WTC11 (cell line): ENCODE measurements around the gene RASGEF1C.
"Not testable (repeated sequence)": the region's sequence is repeated elsewhere in the genome, so short reads cannot be mapped to it uniquely, and the experiment has no call there.

Experiments
- SP1 ChIP-seq: sonication (generic); formaldehyde crosslinking; conservative IDR thresholded peaks from 2 replicates; pipeline ENCODE4 v1.8.1; 2022; ENCODE audit warnings: missing genetic modification reagents
- TF ChIP-seq, protein P1 (sequence below): fragments of 200-600 bp; IDR thresholded peaks from 2 replicates; pipeline ENCODE4 v1.8.0; 2022; ENCODE audit warnings: antibody characterized with exemption
- TF ChIP-seq, protein P2 (sequence below): sonication (generic); formaldehyde crosslinking; IDR thresholded peaks from 2 replicates; pipeline ENCODE4 v1.8.1; 2022; ENCODE audit warnings: mild to moderate bottlenecking, missing genetic modification reagents, moderate library complexity, borderline replicate concordance
- TF ChIP-seq, protein P3 (sequence below): sonication (generic); formaldehyde crosslinking; IDR thresholded peaks from 2 replicates; pipeline ENCODE4 v1.8.0; 2022; ENCODE audit warnings: mild to moderate bottlenecking, missing genetic modification reagents
- TF ChIP-seq, protein P4 (sequence below): sonication (generic); formaldehyde crosslinking; IDR thresholded peaks from 2 replicates; pipeline ENCODE4 v1.8.1; 2023; ENCODE audit warnings: mild to moderate bottlenecking, missing genetic modification reagents, moderate library complexity

DNA sequence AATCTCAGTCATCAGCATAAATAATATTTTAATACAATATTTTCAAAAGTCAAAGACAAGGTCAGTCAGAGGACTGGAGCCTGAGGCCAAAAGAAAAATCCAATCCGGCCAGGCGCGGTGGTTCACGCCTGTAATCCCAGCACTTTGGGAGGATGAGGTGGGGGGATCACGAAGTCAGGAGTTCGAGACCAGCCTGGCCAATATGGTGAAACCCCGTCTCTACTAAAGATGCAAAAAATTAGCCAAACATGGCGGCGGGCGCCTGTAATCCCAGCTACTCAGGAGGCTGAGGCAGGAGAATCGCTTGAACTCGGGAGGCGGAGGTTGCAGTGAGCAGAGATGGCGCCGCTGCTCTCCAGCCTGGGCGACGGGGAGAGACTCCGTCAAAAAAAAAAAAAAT is 119.4 kb downstream of the RASGEF1C start:
- TF ChIP-seq, protein P1, sequence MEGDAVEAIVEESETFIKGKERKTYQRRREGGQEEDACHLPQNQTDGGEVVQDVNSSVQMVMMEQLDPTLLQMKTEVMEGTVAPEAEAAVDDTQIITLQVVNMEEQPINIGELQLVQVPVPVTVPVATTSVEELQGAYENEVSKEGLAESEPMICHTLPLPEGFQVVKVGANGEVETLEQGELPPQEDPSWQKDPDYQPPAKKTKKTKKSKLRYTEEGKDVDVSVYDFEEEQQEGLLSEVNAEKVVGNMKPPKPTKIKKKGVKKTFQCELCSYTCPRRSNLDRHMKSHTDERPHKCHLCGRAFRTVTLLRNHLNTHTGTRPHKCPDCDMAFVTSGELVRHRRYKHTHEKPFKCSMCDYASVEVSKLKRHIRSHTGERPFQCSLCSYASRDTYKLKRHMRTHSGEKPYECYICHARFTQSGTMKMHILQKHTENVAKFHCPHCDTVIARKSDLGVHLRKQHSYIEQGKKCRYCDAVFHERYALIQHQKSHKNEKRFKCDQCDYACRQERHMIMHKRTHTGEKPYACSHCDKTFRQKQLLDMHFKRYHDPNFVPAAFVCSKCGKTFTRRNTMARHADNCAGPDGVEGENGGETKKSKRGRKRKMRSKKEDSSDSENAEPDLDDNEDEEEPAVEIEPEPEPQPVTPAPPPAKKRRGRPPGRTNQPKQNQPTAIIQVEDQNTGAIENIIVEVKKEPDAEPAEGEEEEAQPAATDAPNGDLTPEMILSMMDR: not testable (repeated sequence)
- TF ChIP-seq, protein P2, sequence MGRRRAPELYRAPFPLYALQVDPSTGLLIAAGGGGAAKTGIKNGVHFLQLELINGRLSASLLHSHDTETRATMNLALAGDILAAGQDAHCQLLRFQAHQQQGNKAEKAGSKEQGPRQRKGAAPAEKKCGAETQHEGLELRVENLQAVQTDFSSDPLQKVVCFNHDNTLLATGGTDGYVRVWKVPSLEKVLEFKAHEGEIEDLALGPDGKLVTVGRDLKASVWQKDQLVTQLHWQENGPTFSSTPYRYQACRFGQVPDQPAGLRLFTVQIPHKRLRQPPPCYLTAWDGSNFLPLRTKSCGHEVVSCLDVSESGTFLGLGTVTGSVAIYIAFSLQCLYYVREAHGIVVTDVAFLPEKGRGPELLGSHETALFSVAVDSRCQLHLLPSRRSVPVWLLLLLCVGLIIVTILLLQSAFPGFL: not testable (repeated sequence)
- TF ChIP-seq, protein P3, sequence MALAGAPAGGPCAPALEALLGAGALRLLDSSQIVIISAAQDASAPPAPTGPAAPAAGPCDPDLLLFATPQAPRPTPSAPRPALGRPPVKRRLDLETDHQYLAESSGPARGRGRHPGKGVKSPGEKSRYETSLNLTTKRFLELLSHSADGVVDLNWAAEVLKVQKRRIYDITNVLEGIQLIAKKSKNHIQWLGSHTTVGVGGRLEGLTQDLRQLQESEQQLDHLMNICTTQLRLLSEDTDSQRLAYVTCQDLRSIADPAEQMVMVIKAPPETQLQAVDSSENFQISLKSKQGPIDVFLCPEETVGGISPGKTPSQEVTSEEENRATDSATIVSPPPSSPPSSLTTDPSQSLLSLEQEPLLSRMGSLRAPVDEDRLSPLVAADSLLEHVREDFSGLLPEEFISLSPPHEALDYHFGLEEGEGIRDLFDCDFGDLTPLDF (CRISPR knock-in tag): not testable (repeated sequence)
- TF ChIP-seq SP1 (CRISPR knock-in tag): not testable (repeated sequence)
- TF ChIP-seq, protein P4, sequence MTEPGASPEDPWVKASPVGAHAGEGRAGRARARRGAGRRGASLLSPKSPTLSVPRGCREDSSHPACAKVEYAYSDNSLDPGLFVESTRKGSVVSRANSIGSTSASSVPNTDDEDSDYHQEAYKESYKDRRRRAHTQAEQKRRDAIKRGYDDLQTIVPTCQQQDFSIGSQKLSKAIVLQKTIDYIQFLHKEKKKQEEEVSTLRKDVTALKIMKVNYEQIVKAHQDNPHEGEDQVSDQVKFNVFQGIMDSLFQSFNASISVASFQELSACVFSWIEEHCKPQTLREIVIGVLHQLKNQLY (CRISPR knock-in tag): not testable (repeated sequence)
